WI38 (cell line): ENCODE data around the gene GMPR2.

Experiments
- H3K4me3 ChIP-seq: 2 replicates; pipeline ENCODE4 v1.5.1; 2011; ENCODE audit warnings: low read depth, mild to moderate bottlenecking, control low read depth, low read length
- TF ChIP-seq, protein P1 (sequence below): IDR thresholded peaks from 2 replicates; pipeline ENCODE4 v1.5.1; 2012; ENCODE audit warnings: low read depth, mild to moderate bottlenecking, control low read depth, low read length

Gene GMPR2

DNA sequence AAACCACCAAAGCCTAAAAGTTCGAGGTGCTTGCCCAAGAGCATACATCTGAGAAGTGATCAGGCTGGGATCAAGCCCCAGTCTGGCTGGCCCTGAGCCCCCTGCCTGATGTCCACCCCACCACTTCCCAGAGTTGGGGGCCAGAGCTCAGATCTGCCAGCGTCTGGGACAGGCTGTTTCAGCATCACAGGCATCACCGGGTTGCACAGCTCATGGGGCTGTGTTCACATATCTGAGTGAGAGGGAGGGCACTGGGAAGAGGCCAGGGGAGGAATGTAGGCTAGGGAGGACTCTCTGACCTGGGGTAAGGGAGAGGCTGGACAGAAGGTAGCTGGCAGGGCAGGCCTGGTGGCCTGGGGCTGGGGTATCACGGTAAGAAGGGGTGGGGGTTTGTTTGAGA, 24.2 kb downstream of the GMPR2 start:
- no peak overlapping the region for H3K4me3 ChIP-seq
- TF ChIP-seq, protein P1, sequence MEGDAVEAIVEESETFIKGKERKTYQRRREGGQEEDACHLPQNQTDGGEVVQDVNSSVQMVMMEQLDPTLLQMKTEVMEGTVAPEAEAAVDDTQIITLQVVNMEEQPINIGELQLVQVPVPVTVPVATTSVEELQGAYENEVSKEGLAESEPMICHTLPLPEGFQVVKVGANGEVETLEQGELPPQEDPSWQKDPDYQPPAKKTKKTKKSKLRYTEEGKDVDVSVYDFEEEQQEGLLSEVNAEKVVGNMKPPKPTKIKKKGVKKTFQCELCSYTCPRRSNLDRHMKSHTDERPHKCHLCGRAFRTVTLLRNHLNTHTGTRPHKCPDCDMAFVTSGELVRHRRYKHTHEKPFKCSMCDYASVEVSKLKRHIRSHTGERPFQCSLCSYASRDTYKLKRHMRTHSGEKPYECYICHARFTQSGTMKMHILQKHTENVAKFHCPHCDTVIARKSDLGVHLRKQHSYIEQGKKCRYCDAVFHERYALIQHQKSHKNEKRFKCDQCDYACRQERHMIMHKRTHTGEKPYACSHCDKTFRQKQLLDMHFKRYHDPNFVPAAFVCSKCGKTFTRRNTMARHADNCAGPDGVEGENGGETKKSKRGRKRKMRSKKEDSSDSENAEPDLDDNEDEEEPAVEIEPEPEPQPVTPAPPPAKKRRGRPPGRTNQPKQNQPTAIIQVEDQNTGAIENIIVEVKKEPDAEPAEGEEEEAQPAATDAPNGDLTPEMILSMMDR, result no peak

GRCh38 chr14:24258119-24258518, 25.4 kb downstream of the GMPR2 start:
- TF ChIP-seq, protein P1, result no peak

DNA sequence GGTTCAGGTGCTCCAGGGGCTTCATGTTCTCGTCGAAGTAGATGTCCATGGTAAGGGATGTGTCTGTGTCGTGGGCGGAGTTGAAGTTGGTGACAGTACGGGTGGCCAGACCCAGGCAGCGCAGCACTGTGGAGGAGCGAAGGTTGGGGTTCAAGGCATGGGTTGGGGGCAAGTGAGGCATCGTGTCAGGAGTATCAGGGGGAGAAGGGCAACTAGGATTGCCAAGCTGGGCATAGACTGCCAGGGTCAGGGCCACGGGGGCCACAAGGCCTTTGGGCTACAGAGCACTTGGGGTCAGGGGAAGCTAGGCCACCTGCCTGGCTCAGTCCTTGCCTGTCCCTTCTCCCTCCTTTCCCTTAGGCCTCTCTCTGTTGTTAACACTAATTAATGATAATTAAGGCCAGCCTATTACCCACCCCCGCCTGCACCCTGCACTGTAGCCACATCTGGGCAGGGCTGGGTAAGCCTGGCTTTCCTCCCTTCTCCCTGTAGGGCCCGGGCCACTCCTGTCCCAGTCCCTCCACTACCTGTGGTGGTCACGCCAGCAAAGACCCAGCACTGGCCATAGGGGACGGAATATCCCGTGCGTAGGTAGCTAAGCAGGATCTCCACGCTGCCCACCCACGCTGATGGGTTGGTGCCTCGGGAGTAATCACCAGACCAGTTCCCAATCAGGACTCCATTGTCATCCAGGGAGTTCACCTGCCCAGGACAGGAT, 26.0 kb downstream of the GMPR2 start:
- no peak overlapping the region for H3K4me3 ChIP-seq
- TF ChIP-seq, protein P1, result no peak

More at GRCh38 chr14:24258119-24258518, 25.4 kb downstream of the GMPR2 start:
- no peak overlapping the region for H3K4me3 ChIP-seq

DNA sequence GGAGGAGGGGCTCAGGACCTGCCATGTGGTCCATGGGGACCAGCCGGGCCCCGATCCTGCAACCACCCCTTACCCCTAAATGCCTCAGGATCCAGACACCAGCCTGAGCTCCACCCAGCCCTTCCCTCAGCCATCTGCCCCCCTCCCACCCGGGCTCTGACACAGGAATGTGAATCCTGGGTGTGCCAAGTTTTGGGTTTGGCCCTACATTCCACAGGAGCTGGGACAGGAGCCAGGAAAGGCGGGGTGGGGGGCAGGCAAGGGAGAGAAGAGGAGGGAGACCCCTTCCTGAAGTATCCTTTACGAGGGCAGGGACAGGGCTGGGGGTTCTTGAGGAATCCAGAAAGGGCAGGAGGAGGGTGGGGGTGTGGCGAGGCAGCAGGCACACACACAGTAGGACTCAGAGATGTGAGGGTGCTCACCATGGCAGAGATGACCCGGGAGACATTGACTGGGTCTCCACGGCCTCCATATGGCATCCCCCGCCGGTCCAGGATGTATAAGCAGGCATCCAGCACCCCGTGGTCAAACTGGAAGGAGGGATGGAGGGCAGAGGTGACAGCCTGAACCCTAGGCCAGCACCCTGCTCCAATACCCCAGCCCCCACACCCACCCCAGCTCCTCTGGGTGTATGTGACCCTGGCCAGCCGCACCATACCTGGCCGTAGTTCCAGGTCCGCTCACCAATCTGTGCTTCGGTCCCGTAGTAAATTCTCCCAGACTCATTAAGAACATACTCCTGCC, 26.7 kb downstream of the GMPR2 start:
- no peak overlapping the region for H3K4me3 ChIP-seq
- TF ChIP-seq, protein P1, result no peak

GRCh38 chr14:24260026-24260779, 27.5 kb downstream of the GMPR2 start:
- TF ChIP-seq, protein P1, result no peak
- no peak overlapping the region for H3K4me3 ChIP-seq

- TF ChIP-seq, protein P1, result no peak
- no peak overlapping the region for H3K4me3 ChIP-seq
Observed at GRCh38 chr14:24260780-24261157, 28.0 kb downstream of the GMPR2 start.
